ENCODE data around the gene AFF3. TPM values are rescaled to one million over a fixed set of nuclear protein-coding genes. Genes with fewer than 3 reads are reported as not detected.
"Not testable (repeated sequence)": the region's sequence is repeated elsewhere in the genome, so short reads cannot be mapped to it uniquely, and the experiment has no call there.

AFF3 gene
- total RNA-seq, 1 donor from 2014 or later = 7.3 TPM

DNA sequence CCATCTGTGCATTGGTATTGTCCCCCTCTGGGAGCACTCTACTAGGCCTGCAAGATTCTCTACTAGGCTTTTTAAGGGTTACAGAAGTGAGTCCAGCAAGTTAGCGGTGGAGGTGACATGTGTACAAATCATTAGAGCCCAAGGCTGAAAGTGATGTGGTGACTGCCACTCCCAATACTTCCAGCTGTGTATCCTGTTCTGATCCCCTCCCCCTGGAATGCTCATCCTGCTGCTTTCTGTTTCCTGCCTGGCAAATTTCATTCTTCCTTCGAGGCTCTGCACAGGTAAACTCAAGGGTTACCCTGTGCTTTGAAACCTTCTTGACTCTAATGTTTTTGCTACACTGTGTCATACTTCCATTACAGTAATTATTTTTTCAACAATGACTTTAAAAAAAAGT is 394.0 kb downstream of the AFF3 start:
- no peaks in the 10 kb centered on the region for H3K36me3 Mint-ChIP-seq (ENCODE audit: insufficient read depth)
- H3K27me3 Mint-ChIP-seq = no peaks in the 10 kb centered on the region
- no peak for TF ChIP-seq CTCF (IDR thresholded peaks at IDR 0.05; ENCODE audit: unreplicated experiment)
- peaks cover 4% of the 10 kb centered on the region for H3K4me1 Mint-ChIP-seq (ENCODE audit: low read depth)
- H3K4me3 Mint-ChIP-seq (ENCODE audit: low read depth) = no peak overlapping the region
- no peaks in the 10 kb centered on the region for H3K9me3 Mint-ChIP-seq (ENCODE audit: low read depth)
- H3K27ac Mint-ChIP-seq = no peak overlapping the region
- no peak for DNase-seq (ENCODE audit: low spot score, unreplicated experiment)

DNA sequence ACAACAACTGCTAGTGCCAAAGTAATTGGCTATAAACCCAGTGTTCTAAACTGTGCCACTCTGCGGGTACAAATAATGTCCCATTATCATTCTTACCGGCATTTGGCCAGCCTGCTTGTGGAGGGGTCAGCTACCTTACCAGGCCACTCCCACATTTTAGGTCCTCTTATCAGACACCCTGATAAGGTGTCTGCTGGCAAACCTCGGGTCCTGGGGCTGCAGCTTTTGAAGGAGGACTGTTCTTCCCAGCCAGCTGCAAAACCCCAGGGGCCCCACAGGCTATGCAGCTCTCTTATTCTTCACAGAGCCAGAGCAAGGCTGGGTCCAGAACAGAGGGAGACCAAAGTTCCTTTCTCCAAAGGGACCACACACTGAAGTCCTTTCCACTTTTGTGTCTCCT is 394.5 kb downstream of the AFF3 start:
- DNase-seq (ENCODE audit: low spot score, unreplicated experiment) = no peak
- no peaks in the 10 kb centered on the region for H3K9me3 Mint-ChIP-seq (ENCODE audit: low read depth)
- peaks cover 4% of the 10 kb centered on the region for H3K4me1 Mint-ChIP-seq (ENCODE audit: low read depth)
- H3K4me3 Mint-ChIP-seq (ENCODE audit: low read depth) = no peak overlapping the region
- H3K36me3 Mint-ChIP-seq (ENCODE audit: insufficient read depth) = no peaks in the 10 kb centered on the region
- TF ChIP-seq CTCF (IDR thresholded peaks at IDR 0.05; ENCODE audit: unreplicated experiment) = no peak
- H3K27ac Mint-ChIP-seq = no peak overlapping the region
- H3K27me3 Mint-ChIP-seq = no peaks in the 10 kb centered on the region

DNA sequence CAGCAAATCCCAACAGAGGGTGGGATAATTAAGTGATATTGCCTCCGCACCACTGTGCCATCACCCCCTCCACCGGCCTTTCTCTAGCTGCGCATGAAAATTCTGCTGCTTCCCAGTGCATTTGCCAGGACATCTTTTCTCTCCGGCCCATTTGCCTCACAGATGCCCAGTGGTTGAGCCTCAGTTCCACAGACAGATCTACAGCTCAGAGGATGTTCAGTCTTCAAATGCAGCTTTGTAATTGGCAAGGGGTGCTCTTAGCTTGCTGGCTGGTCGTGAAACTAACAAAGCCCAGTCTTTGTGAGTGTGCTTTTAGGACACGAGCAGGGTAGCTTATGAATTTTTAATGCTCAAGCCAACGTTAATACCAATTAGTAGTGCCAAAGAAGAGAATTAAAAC is 399.2 kb downstream of the AFF3 start:
- no peak for DNase-seq (ENCODE audit: low spot score, unreplicated experiment)
- Mint-ChIP-seq H3K9me3 (ENCODE audit: low read depth) (peaks cover 2% of the 10 kb centered on the region), H3K27ac (no peak overlapping the region), H3K4me1 (ENCODE audit: low read depth) (peaks cover 1% of the 10 kb centered on the region), H3K36me3 (ENCODE audit: insufficient read depth) (peaks cover 3% of the 10 kb centered on the region), H3K4me3 (ENCODE audit: low read depth) (no peak overlapping the region), H3K27me3 (no peaks in the 10 kb centered on the region)
- no peak for TF ChIP-seq CTCF (IDR thresholded peaks at IDR 0.05; ENCODE audit: unreplicated experiment)

GRCh38 chr2:99737537-99737936 is 404.9 kb downstream of the AFF3 start:
- H3K27me3 Mint-ChIP-seq = no peaks in the 10 kb centered on the region
- H3K36me3 Mint-ChIP-seq (ENCODE audit: insufficient read depth) = peaks cover 5% of the 10 kb centered on the region
- no peak overlapping the region for H3K4me3 Mint-ChIP-seq (ENCODE audit: low read depth)
- no peak overlapping the region for H3K27ac Mint-ChIP-seq
- H3K4me1 Mint-ChIP-seq (ENCODE audit: low read depth) = peaks cover 4% of the 10 kb centered on the region
- no peak for DNase-seq (ENCODE audit: low spot score, unreplicated experiment)
- H3K9me3 Mint-ChIP-seq (ENCODE audit: low read depth) = peaks cover 9% of the 10 kb centered on the region
- TF ChIP-seq CTCF (IDR thresholded peaks at IDR 0.05; ENCODE audit: unreplicated experiment) = no peak

- H3K27me3 Mint-ChIP-seq = no peaks in the 10 kb centered on the region
- no peak overlapping the region for H3K4me3 Mint-ChIP-seq (ENCODE audit: low read depth)
- peaks cover 9% of the 10 kb centered on the region for H3K9me3 Mint-ChIP-seq (ENCODE audit: low read depth)
- H3K4me1 Mint-ChIP-seq (ENCODE audit: low read depth) = peaks cover 4% of the 10 kb centered on the region
- peaks cover 1% of the 10 kb centered on the region for H3K36me3 Mint-ChIP-seq (ENCODE audit: insufficient read depth)
- no peak for DNase-seq (ENCODE audit: low spot score, unreplicated experiment)
- no peak for TF ChIP-seq CTCF (IDR thresholded peaks at IDR 0.05; ENCODE audit: unreplicated experiment)
- no peak overlapping the region for H3K27ac Mint-ChIP-seq
These were observed 406.6 kb downstream of the AFF3 start for GRCh38 chr2:99735753-99736152.

GRCh38 chr2:99735314-99735713 is 407.1 kb downstream of the AFF3 start:
- not testable (repeated sequence) for DNase-seq (ENCODE audit: low spot score, unreplicated experiment); H3K36me3 Mint-ChIP-seq (ENCODE audit: insufficient read depth); H3K27ac Mint-ChIP-seq; H3K27me3 Mint-ChIP-seq; H3K9me3 Mint-ChIP-seq (ENCODE audit: low read depth); H3K4me3 Mint-ChIP-seq (ENCODE audit: low read depth); H3K4me1 Mint-ChIP-seq (ENCODE audit: low read depth)

Data from progenitor cell of endocrine pancreas (in vitro differentiated cells).